Inflammatory macrophage (primary cell): ENCODE measurements around the gene BPGM.
A peak's percentile ranks its signal among the peaks of the same experiment; 100 is the strongest.

ENCODE experiments used
- DNase-seq, 2 donors: peaks; one replicate each; pipeline ENCODE4 v3.0.0-alpha.2; 2020 to 2022

Gene BPGM

GRCh38 chr7:134722786-134723322, 76.2 kb downstream of the BPGM start:
- no peak for DNase-seq

DNA sequence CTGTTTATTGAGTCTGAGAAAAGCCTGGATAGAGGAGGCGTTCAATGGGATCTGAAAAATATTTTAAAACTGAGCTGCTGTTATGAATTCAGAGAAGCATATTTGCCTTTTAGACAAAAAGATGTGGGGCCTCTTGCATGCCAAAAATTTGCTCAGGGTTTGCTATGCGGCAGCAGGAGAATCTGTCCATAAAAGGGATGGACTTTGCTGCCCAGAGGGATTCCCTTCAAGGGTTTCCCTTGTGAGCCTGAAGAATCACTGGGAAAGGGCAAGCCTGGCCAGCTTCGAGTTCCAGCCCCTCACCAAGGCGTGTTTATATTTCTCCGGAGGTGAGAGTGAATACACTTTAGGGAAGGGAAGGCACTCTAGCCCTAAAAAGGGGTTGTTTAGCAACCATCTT, 77.2 kb downstream of the BPGM start:
- no peak for DNase-seq

GRCh38 chr7:134724606-134725005, 78.0 kb downstream of the BPGM start:
- peak; percentile 31 to 42 for DNase-seq

DNA sequence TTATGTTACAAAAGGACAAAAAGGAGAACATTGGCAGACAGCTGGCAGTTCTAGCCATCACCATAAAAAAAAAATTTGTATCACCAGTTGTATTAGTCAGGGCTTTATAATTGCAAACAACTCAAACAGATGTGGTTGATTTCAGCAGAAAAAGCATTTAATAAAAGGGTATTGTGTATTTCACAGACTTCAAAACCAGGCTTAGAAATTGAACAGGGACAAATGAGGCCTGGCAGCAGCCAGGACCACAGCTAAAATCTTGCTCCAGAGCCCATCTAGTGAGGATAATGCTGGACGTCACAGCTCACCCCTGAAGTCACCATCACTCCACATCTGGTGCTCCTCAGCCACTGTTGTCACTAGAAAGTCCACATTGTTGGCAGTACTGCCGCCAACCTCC, 79.9 kb downstream of the BPGM start:
- DNase-seq, result no peak

GRCh38 chr7:134727711-134728110, 81.1 kb downstream of the BPGM start:
- DNase-seq, result no peak
